22Rv1 (cell line): ENCODE results near the gene PDE6C.

ENCODE experiments used
- CTCF ChIP-seq: fragments of 450-650 bp; IDR thresholded peaks from 2 replicates; pipeline ENCODE4 v1.5.1; 2017; ENCODE audit warnings: mild to moderate bottlenecking
- ZFX ChIP-seq: fragments of 450-650 bp; IDR thresholded peaks from 2 replicates; pipeline ENCODE4 v1.6.1; 2017; ENCODE audit warnings: antibody characterized with exemption, borderline replicate concordance

- no peak for TF ChIP-seq CTCF
- TF ChIP-seq ZFX = no peak
Observed at GRCh38 chr10:93593254-93593653, 19.1 kb upstream of the PDE6C start.
